ENCODE results near the gene S1PR2.

Gene S1PR2

GRCh38 chr19:10230861-10231611, at the start of gene S1PR2:
S1PR2 (minus strand) TSS chr19:10231331; CDS start chr19:10224905, 6,426 bp downstream.
- Histone ChIP-seq H3K9me3 (ENCODE audit: control insufficient read depth in 1 of 2, low read length in 2 of 2) (no peaks in the 10 kb centered on the region), H3K4me3 (ENCODE audit: low read depth in 1 of 2, low read length in 2 of 2) (peak within 1 kb of the TSS; percentile 81), H3K4me1 (ENCODE audit: control insufficient read depth in 1 of 2, insufficient read depth in 2 of 2, low read length in 2 of 2) (peaks cover 0 to 26% of the 10 kb centered on the region in 2 donors), H3K9ac (ENCODE audit: low read depth in 1 of 2, low read length in 2 of 2) (peak within 1 kb of the TSS; percentile 66 to 74), H3K27ac (ENCODE audit: low read depth, low read length) (peak within 1 kb of the TSS; percentile 73), H3K36me3 (ENCODE audit: control insufficient read depth in 1 of 2, insufficient read depth in 2 of 2, low read length in 2 of 2) (no peaks in the 10 kb centered on the region), H3K27me3 (ENCODE audit: control insufficient read depth in 1 of 2, insufficient read depth in 2 of 2, low read length in 2 of 2) (no peaks in the 10 kb centered on the region)

GRCh38 chr19:10279737-10280442, 48.8 kb upstream of the S1PR2 start:
- Histone ChIP-seq H3K4me1 (ENCODE audit: control insufficient read depth in 1 of 2, insufficient read depth in 2 of 2, low read length in 2 of 2) (no peaks in the 10 kb centered on the region), H3K36me3 (ENCODE audit: control insufficient read depth in 1 of 2, insufficient read depth in 2 of 2, low read length in 2 of 2) (peaks cover 0 to 18% of the 10 kb centered on the region in 2 donors), H3K9ac (ENCODE audit: low read depth in 1 of 2, low read length in 2 of 2) (no peak overlapping the region)

GRCh38 chr19:10278935-10279334, 47.8 kb upstream of the S1PR2 start:
- peaks cover 0 to 14% of the 10 kb centered on the region in 2 donors for H3K36me3 ChIP-seq (ENCODE audit: control insufficient read depth in 1 of 2, insufficient read depth in 2 of 2, low read length in 2 of 2)

More at GRCh38 chr19:10279737-10280442, 48.8 kb upstream of the S1PR2 start:
- Histone ChIP-seq H3K27me3 (ENCODE audit: control insufficient read depth in 1 of 2, insufficient read depth in 2 of 2, low read length in 2 of 2) (no peaks in the 10 kb centered on the region), H3K9me3 (ENCODE audit: control insufficient read depth in 1 of 2, low read length in 2 of 2) (no peaks in the 10 kb centered on the region), H3K27ac (ENCODE audit: low read depth, low read length) (no peak overlapping the region), H3K4me3 (ENCODE audit: low read depth in 1 of 2, low read length in 2 of 2) (no peak overlapping the region)

GRCh38 chr19:10277795-10278589, 46.9 kb upstream of the S1PR2 start:
- H3K27ac ChIP-seq (ENCODE audit: low read depth, low read length), result no peak overlapping the region
- no peaks in the 10 kb centered on the region for H3K9me3 ChIP-seq (ENCODE audit: control insufficient read depth in 1 of 2, low read length in 2 of 2)
- no peaks in the 10 kb centered on the region for H3K27me3 ChIP-seq (ENCODE audit: control insufficient read depth in 1 of 2, insufficient read depth in 2 of 2, low read length in 2 of 2)
- H3K9ac ChIP-seq (ENCODE audit: low read depth in 1 of 2, low read length in 2 of 2), result no peak overlapping the region
- no peaks in the 10 kb centered on the region for H3K4me1 ChIP-seq (ENCODE audit: control insufficient read depth in 1 of 2, insufficient read depth in 2 of 2, low read length in 2 of 2)
- H3K4me3 ChIP-seq (ENCODE audit: low read depth in 1 of 2, low read length in 2 of 2), result no peak overlapping the region
- peaks cover 0 to 8% of the 10 kb centered on the region in 2 donors for H3K36me3 ChIP-seq (ENCODE audit: control insufficient read depth in 1 of 2, insufficient read depth in 2 of 2, low read length in 2 of 2)

More at GRCh38 chr19:10278935-10279334, 47.8 kb upstream of the S1PR2 start:
- Histone ChIP-seq H3K27me3 (ENCODE audit: control insufficient read depth in 1 of 2, insufficient read depth in 2 of 2, low read length in 2 of 2) (no peaks in the 10 kb centered on the region), H3K9ac (ENCODE audit: low read depth in 1 of 2, low read length in 2 of 2) (no peak overlapping the region), H3K9me3 (ENCODE audit: control insufficient read depth in 1 of 2, low read length in 2 of 2) (no peaks in the 10 kb centered on the region), H3K4me3 (ENCODE audit: low read depth in 1 of 2, low read length in 2 of 2) (no peak overlapping the region), H3K4me1 (ENCODE audit: control insufficient read depth in 1 of 2, insufficient read depth in 2 of 2, low read length in 2 of 2) (no peaks in the 10 kb centered on the region), H3K27ac (ENCODE audit: low read depth, low read length) (no peak overlapping the region)

GRCh38 chr19:10274589-10274988, 43.5 kb upstream of the S1PR2 start:
- peaks cover 0 to 8% of the 10 kb centered on the region in 2 donors for H3K36me3 ChIP-seq (ENCODE audit: control insufficient read depth in 1 of 2, insufficient read depth in 2 of 2, low read length in 2 of 2)
- H3K27me3 ChIP-seq (ENCODE audit: control insufficient read depth in 1 of 2, insufficient read depth in 2 of 2, low read length in 2 of 2), result peaks cover 9 to 16% of the 10 kb centered on the region in 2 donors
- no peak overlapping the region for H3K9ac ChIP-seq (ENCODE audit: low read depth in 1 of 2, low read length in 2 of 2)
- peaks cover 10 to 18% of the 10 kb centered on the region in 2 donors for H3K4me1 ChIP-seq (ENCODE audit: control insufficient read depth in 1 of 2, insufficient read depth in 2 of 2, low read length in 2 of 2)
- no peak overlapping the region for H3K27ac ChIP-seq (ENCODE audit: low read depth, low read length)
- no peaks in the 10 kb centered on the region for H3K9me3 ChIP-seq (ENCODE audit: control insufficient read depth in 1 of 2, low read length in 2 of 2)
- no peak overlapping the region for H3K4me3 ChIP-seq (ENCODE audit: low read depth in 1 of 2, low read length in 2 of 2)

- peak overlapping the region; percentile 60 to 71 for H3K4me3 ChIP-seq (ENCODE audit: low read depth in 1 of 2, low read length in 2 of 2)
- no peaks in the 10 kb centered on the region for H3K9me3 ChIP-seq (ENCODE audit: control insufficient read depth in 1 of 2, low read length in 2 of 2)
- H3K27ac ChIP-seq (ENCODE audit: low read depth, low read length), result peak overlapping the region; percentile 83
- peaks cover 9 to 16% of the 10 kb centered on the region in 2 donors for H3K27me3 ChIP-seq (ENCODE audit: control insufficient read depth in 1 of 2, insufficient read depth in 2 of 2, low read length in 2 of 2)
- peak overlapping the region; percentile 44 to 57 for H3K9ac ChIP-seq (ENCODE audit: low read depth in 1 of 2, low read length in 2 of 2)
- peaks cover 0 to 4% of the 10 kb centered on the region in 2 donors for H3K36me3 ChIP-seq (ENCODE audit: control insufficient read depth in 1 of 2, insufficient read depth in 2 of 2, low read length in 2 of 2)
- peaks cover 11 to 19% of the 10 kb centered on the region in 2 donors for H3K4me1 ChIP-seq (ENCODE audit: control insufficient read depth in 1 of 2, insufficient read depth in 2 of 2, low read length in 2 of 2)
Observed at GRCh38 chr19:10271543-10272086, 40.5 kb upstream of the S1PR2 start.

- Histone ChIP-seq H3K9me3 (ENCODE audit: control insufficient read depth in 1 of 2, low read length in 2 of 2) (no peaks in the 10 kb centered on the region), H3K4me1 (ENCODE audit: control insufficient read depth in 1 of 2, insufficient read depth in 2 of 2, low read length in 2 of 2) (peaks cover 11 to 19% of the 10 kb centered on the region in 2 donors), H3K4me3 (ENCODE audit: low read depth in 1 of 2, low read length in 2 of 2) (peak within 1 kb of the TSS; percentile 60 to 71), H3K27me3 (ENCODE audit: control insufficient read depth in 1 of 2, insufficient read depth in 2 of 2, low read length in 2 of 2) (peaks cover 9 to 16% of the 10 kb centered on the region in 2 donors), H3K36me3 (ENCODE audit: control insufficient read depth in 1 of 2, insufficient read depth in 2 of 2, low read length in 2 of 2) (peaks cover 0 to 4% of the 10 kb centered on the region in 2 donors), H3K9ac (ENCODE audit: low read depth in 1 of 2, low read length in 2 of 2) (peak within 1 kb of the TSS; percentile 44 to 57), H3K27ac (ENCODE audit: low read depth, low read length) (peak within 1 kb of the TSS; percentile 83)
Observed at GRCh38 chr19:10270616-10271394, 39.7 kb upstream of the S1PR2 start, which contains the start of gene ICAM1. ICAM1 (plus strand) TSS chr19:10271120; CDS start chr19:10271160, 40 bp downstream.

GRCh38 chr19:10270180-10270615, 39.1 kb upstream of the S1PR2 start:
- H3K36me3 ChIP-seq (ENCODE audit: control insufficient read depth in 1 of 2, insufficient read depth in 2 of 2, low read length in 2 of 2), result peaks cover 0 to 4% of the 10 kb centered on the region in 2 donors
- H3K27ac ChIP-seq (ENCODE audit: low read depth, low read length), result peak overlapping the region; percentile 83
- H3K9me3 ChIP-seq (ENCODE audit: control insufficient read depth in 1 of 2, low read length in 2 of 2), result no peaks in the 10 kb centered on the region
- H3K4me1 ChIP-seq (ENCODE audit: control insufficient read depth in 1 of 2, insufficient read depth in 2 of 2, low read length in 2 of 2), result peaks cover 11 to 19% of the 10 kb centered on the region in 2 donors
- H3K9ac ChIP-seq (ENCODE audit: low read depth in 1 of 2, low read length in 2 of 2), result peak overlapping the region; percentile 44 to 57
- H3K4me3 ChIP-seq (ENCODE audit: low read depth in 1 of 2, low read length in 2 of 2), result peak overlapping the region; percentile 60 to 71
- H3K27me3 ChIP-seq (ENCODE audit: control insufficient read depth in 1 of 2, insufficient read depth in 2 of 2, low read length in 2 of 2), result peaks cover 9 to 16% of the 10 kb centered on the region in 2 donors

All from duodenal mucosa (tissue), 2 donors.